ENCODE measurements around the gene CALD1.

The CALD1 gene

DNA sequence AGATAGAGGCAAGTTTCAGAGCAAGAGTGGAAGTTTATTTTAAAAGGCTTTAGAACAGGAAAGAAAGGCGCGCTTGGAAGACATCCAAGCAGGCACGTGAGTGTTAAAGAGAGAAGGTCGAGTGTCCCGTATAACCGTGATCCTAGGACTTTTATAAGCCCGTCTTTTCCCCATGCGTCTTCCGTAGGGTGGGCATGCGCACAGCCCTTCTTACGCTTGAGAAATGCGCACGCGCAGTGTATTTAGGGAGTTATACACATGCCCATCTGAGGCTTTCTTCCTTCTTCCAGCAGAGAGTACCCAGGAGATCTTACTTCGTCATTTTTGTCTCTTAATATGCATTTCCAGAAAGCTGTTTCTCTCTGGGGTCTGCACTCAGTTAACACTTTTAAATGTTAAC lies 52.4 kb downstream of the CALD1 start:
- Histone ChIP-seq H3K4me2 (ENCODE audit: low read depth, low read length, poor library complexity, severe bottlenecking) (no peak overlapping the region), H3K27me3 (ENCODE audit: insufficient read depth, low read length, poor library complexity, severe bottlenecking) (no peaks in the 10 kb centered on the region), H3K4me1 (ENCODE audit: insufficient read depth, low read length, poor library complexity, severe bottlenecking) (no peaks in the 10 kb centered on the region), H3K4me3 (ENCODE audit: low read length, poor library complexity, severe bottlenecking) (no peak overlapping the region), H3K9me2 (replicated peaks; ENCODE audit: low read depth, low read length) (no peaks in the 10 kb centered on the region), H3K79me2 (ENCODE audit: insufficient read depth, low read length) (no peaks in the 10 kb centered on the region), H3K9me3 (ENCODE audit: insufficient read depth, low read depth, low read length) (no peaks in the 10 kb centered on the region), H3K36me3 (ENCODE audit: insufficient read depth, low read length) (no peaks in the 10 kb centered on the region), H3F3A (ENCODE audit: low read depth) (no peaks in the 10 kb centered on the region), H2AFZ (ENCODE audit: low read length) (no peak overlapping the region), H4K20me1 (ENCODE audit: insufficient read depth, low read length, poor library complexity, severe bottlenecking) (no peaks in the 10 kb centered on the region), H3K9ac (ENCODE audit: low read depth, low read length, poor library complexity, severe bottlenecking) (no peak overlapping the region)
- TF ChIP-seq, protein P1, sequence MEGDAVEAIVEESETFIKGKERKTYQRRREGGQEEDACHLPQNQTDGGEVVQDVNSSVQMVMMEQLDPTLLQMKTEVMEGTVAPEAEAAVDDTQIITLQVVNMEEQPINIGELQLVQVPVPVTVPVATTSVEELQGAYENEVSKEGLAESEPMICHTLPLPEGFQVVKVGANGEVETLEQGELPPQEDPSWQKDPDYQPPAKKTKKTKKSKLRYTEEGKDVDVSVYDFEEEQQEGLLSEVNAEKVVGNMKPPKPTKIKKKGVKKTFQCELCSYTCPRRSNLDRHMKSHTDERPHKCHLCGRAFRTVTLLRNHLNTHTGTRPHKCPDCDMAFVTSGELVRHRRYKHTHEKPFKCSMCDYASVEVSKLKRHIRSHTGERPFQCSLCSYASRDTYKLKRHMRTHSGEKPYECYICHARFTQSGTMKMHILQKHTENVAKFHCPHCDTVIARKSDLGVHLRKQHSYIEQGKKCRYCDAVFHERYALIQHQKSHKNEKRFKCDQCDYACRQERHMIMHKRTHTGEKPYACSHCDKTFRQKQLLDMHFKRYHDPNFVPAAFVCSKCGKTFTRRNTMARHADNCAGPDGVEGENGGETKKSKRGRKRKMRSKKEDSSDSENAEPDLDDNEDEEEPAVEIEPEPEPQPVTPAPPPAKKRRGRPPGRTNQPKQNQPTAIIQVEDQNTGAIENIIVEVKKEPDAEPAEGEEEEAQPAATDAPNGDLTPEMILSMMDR (conservative IDR thresholded peaks at IDR 0.05; ENCODE audit: low read length) = no peak
- no peak for TF ChIP-seq EZH2phosphoT487 (IDR thresholded peaks at IDR 0.05; ENCODE audit: borderline replicate concordance)

DNA sequence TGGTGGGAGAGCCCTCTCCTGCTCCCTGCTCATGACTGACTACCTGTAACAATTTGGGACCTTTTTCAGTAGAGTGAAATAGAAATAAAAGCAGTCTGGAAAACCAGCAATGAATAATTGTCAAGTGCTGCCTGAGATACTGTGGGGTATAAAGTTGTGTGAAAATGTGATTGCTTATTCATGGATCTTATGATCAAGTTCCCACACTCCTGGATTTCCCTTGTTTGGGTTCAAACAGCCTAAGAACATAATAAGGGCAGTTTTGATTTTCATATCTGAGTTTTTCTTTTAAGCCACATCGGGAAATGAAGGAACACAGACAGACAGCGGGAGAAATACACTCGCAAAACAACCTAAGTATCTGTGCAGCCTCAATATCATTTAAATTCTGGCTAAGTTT lies 52.9 kb downstream of the CALD1 start:
- no peaks in the 10 kb centered on the region for H3K27me3 ChIP-seq (ENCODE audit: insufficient read depth, low read length, poor library complexity, severe bottlenecking)
- H2AFZ ChIP-seq (ENCODE audit: low read length) = no peak overlapping the region
- H3F3A ChIP-seq (ENCODE audit: low read depth) = no peaks in the 10 kb centered on the region
- no peaks in the 10 kb centered on the region for H4K20me1 ChIP-seq (ENCODE audit: insufficient read depth, low read length, poor library complexity, severe bottlenecking)
- H3K9me2 ChIP-seq (replicated peaks; ENCODE audit: low read depth, low read length) = no peaks in the 10 kb centered on the region
- H3K4me1 ChIP-seq (ENCODE audit: insufficient read depth, low read length, poor library complexity, severe bottlenecking) = no peaks in the 10 kb centered on the region
- no peak overlapping the region for H3K9ac ChIP-seq (ENCODE audit: low read depth, low read length, poor library complexity, severe bottlenecking)
- H3K79me2 ChIP-seq (ENCODE audit: insufficient read depth, low read length) = no peaks in the 10 kb centered on the region
- no peak overlapping the region for H3K4me3 ChIP-seq (ENCODE audit: low read length, poor library complexity, severe bottlenecking)
- TF ChIP-seq EZH2phosphoT487 (IDR thresholded peaks at IDR 0.05; ENCODE audit: borderline replicate concordance) = no peak
- TF ChIP-seq, protein P1 (conservative IDR thresholded peaks at IDR 0.05; ENCODE audit: low read length) = no peak
- no peak overlapping the region for H3K4me2 ChIP-seq (ENCODE audit: low read depth, low read length, poor library complexity, severe bottlenecking)
- no peaks in the 10 kb centered on the region for H3K9me3 ChIP-seq (ENCODE audit: insufficient read depth, low read depth, low read length)
- no peaks in the 10 kb centered on the region for H3K36me3 ChIP-seq (ENCODE audit: insufficient read depth, low read length)

DNA sequence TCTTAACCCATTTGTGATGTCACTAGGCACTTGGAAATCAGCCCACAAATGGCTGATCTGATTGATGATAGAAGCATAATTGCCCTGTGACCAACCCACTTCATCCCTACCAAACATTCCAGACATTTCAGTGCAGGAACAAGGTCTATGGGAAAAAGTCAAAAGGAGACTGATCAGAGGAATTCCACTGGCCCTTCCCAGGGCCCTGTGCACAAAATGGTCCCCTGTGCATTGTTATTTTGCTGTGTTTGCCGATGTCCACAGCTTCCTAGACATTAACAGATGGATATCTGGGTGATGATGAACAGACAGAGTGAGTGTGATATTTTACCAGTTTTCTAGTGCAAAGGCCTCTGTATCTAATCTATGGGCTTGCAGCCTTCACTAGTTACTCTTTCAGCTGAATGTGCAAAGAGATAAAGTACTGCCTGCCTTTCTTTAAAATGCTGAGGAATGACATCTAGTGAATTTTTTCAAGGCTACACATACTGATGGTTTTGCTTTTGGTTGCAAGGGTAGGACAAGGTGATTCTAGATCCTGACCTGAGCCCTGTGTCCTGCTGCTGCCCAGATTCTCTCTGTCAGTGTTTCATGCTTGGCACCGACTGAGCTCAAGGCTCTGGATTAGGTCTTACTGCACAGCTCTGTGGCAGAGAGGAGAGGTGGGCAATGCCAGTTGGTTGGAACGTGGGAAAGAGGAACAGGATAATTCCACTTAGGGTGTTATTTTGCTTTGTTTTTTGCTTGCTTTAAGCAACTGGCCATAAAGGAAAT lies 55.4 kb downstream of the CALD1 start:
- TF ChIP-seq, protein P1 (conservative IDR thresholded peaks at IDR 0.05; ENCODE audit: low read length) = no peak
- no peak for TF ChIP-seq EZH2phosphoT487 (IDR thresholded peaks at IDR 0.05; ENCODE audit: borderline replicate concordance)
- Histone ChIP-seq H4K20me1 (ENCODE audit: insufficient read depth, low read length, poor library complexity, severe bottlenecking) (no peaks in the 10 kb centered on the region), H2AFZ (ENCODE audit: low read length) (no peak overlapping the region), H3K4me3 (ENCODE audit: low read length, poor library complexity, severe bottlenecking) (no peak overlapping the region), H3K4me1 (ENCODE audit: insufficient read depth, low read length, poor library complexity, severe bottlenecking) (no peaks in the 10 kb centered on the region), H3K36me3 (ENCODE audit: insufficient read depth, low read length) (no peaks in the 10 kb centered on the region), H3K9me2 (replicated peaks; ENCODE audit: low read depth, low read length) (no peaks in the 10 kb centered on the region), H3K9me3 (ENCODE audit: insufficient read depth, low read depth, low read length) (no peaks in the 10 kb centered on the region), H3K4me2 (ENCODE audit: low read depth, low read length, poor library complexity, severe bottlenecking) (no peak overlapping the region), H3K79me2 (ENCODE audit: insufficient read depth, low read length) (no peaks in the 10 kb centered on the region), H3K9ac (ENCODE audit: low read depth, low read length, poor library complexity, severe bottlenecking) (no peak overlapping the region), H3F3A (ENCODE audit: low read depth) (no peaks in the 10 kb centered on the region), H3K27me3 (ENCODE audit: insufficient read depth, low read length, poor library complexity, severe bottlenecking) (no peaks in the 10 kb centered on the region)

Measured in Loucy (cell line).